Spinal cord (tissue), 10 donors: ENCODE data around the gene PGAP1. TPM values are rescaled to one million over a fixed set of nuclear protein-coding genes. Genes with fewer than 3 reads are reported as not detected.
A peak's percentile ranks its signal among the peaks of the same experiment; 100 is the strongest.

Experiments used
- DNase-seq, 6 donors: peaks; one replicate each; pipeline versions ENCODE4 v3.0.0 to v3.0.0-alpha.2; 2013 to 2015; ENCODE audit warnings: low spot score in 6 of 6, low read depth in 4 of 6
- H3K27ac ChIP-seq: one replicate; pipeline ENCODE4 v1.5.1; 2013; ENCODE audit warnings: low read depth, low read length, control low read depth
- H3K27me3 ChIP-seq: one replicate; pipeline ENCODE4 v1.6.1; 2013; ENCODE audit warnings: low read length; ENCODE audit not compliant: control insufficient read depth, insufficient read depth
- H3K36me3 ChIP-seq: one replicate; pipeline ENCODE4 v1.6.1; 2013; ENCODE audit warnings: low read length; ENCODE audit not compliant: control insufficient read depth, insufficient read depth
- H3K4me1 ChIP-seq: one replicate; pipeline ENCODE4 v1.6.1; 2013; ENCODE audit warnings: low read length; ENCODE audit not compliant: control insufficient read depth, insufficient read depth
- H3K4me3 ChIP-seq: one replicate; pipeline ENCODE4 v1.5.1; 2013; ENCODE audit warnings: low read depth, low read length, control low read depth
- H3K9me3 ChIP-seq: one replicate; pipeline ENCODE4 v1.6.1; 2013; ENCODE audit warnings: low read length; ENCODE audit not compliant: control insufficient read depth, insufficient read depth
- WGBS: methylation state at CpG from one replicate; pipeline ENCODE4 v1.1.5; 2013; ENCODE audit warnings: missing lambda C conversion rate; ENCODE audit not compliant: insufficient coverage; 5-methylcytosine and 5-hydroxymethylcytosine counted together
- long read RNA-seq, 4 donors: transcript quantifications; one replicate each; lab custom pipeline, GENCODE V29; 2026
- polyA plus RNA-seq, 2 donors: library from polyadenylated mRNA; unstranded; fragments of 120-200 nt; gene quantifications; one replicate each; pipeline ENCODE4 v1.2.1, GENCODE V29; 2013; ENCODE audit not compliant: insufficient read length in 2 of 2
- total RNA-seq, 2 donors: library from RNA; depleted of rRNA in 1 of 2; stranded (reverse); fragments of 120-200 nt in 1 of 2; fragments of >200 nt in 1 of 2; gene quantifications; one replicate each; pipeline versions ENCODE4 v1.2.3 to v1.2.4, GENCODE V29; 2013 to 2014
- donor health status: healthy.

Gene PGAP1
- 10 to 100 TPM; 23.0 to 82.4 TPM for total RNA-seq
- 10 to 100 TPM; 29.0 to 30.6 TPM for polyA plus RNA-seq
- long read RNA-seq, donor 1, full-length matches to known transcripts = 1 of 1 reads
- long read RNA-seq, donor 1, partial matches to known transcripts = 0 of 1 reads
- long read RNA-seq, donor 1, other reads (novel, unspliced or antisense) = 0 of 1 reads
- long read RNA-seq, donor 2 = 0 reads
- long read RNA-seq, donor 3, full-length matches to known transcripts = 1 of 1 reads
- long read RNA-seq, donor 3, partial matches to known transcripts = 0 of 1 reads
- long read RNA-seq, donor 3, other reads (novel, unspliced or antisense) = 0 of 1 reads
- long read RNA-seq, donor 4 = 0 reads

GRCh38 chr2:196926562-196927375 is at the start of gene PGAP1:
TSS of gene PGAP1 (minus strand) at chr2:196926707. CDS start at chr2:196926616, 91 bp downstream.
- 0% methylated on average over 59 of the region's 62 CpGs for WGBS
- H3K4me3 ChIP-seq = peak within 1 kb of the TSS; percentile 95
- peak; percentile 85 to 98 (median 93) for DNase-seq

GRCh38 chr2:196974970-196975369 is 48.5 kb upstream of the PGAP1 start:
- Histone ChIP-seq H3K4me3 (no peak overlapping the region), H3K27me3 (no peaks in the 10 kb centered on the region), H3K9me3 (no peaks in the 10 kb centered on the region), H3K27ac (no peak overlapping the region), H3K4me1 (no peaks in the 10 kb centered on the region), H3K36me3 (no peaks in the 10 kb centered on the region)
- no CpG with 5 or more reads among the region's 1 CpG for WGBS
- no peak for DNase-seq

More at GRCh38 chr2:196926562-196927375, at the start of gene PGAP1:
- no peaks in the 10 kb centered on the region for H3K9me3 ChIP-seq
- peaks cover 7% of the 10 kb centered on the region for H3K4me1 ChIP-seq
- peak within 1 kb of the TSS; percentile 98 for H3K27ac ChIP-seq
- H3K27me3 ChIP-seq = no peaks in the 10 kb centered on the region
- no peaks in the 10 kb centered on the region for H3K36me3 ChIP-seq

- no peak overlapping the region for H3K27ac ChIP-seq
- WGBS = 80% methylated on average over 1 of the region's 3 CpGs
These were observed 45.2 kb upstream of the PGAP1 start for GRCh38 chr2:196971574-196972279.

GRCh38 chr2:196970099-196970498 is 43.6 kb upstream of the PGAP1 start:
- no CpG with 5 or more reads among the region's 4 CpGs for WGBS
- Histone ChIP-seq H3K9me3 (no peaks in the 10 kb centered on the region), H3K4me3 (no peak overlapping the region), H3K27me3 (no peaks in the 10 kb centered on the region), H3K27ac (no peak overlapping the region), H3K36me3 (no peaks in the 10 kb centered on the region), H3K4me1 (no peaks in the 10 kb centered on the region)
- no peak for DNase-seq

More at GRCh38 chr2:196971574-196972279, 45.2 kb upstream of the PGAP1 start:
- no peak for DNase-seq
- H3K4me3 ChIP-seq = no peak overlapping the region
- H3K36me3 ChIP-seq = no peaks in the 10 kb centered on the region
- no peaks in the 10 kb centered on the region for H3K4me1 ChIP-seq
- H3K9me3 ChIP-seq = no peaks in the 10 kb centered on the region
- H3K27me3 ChIP-seq = no peaks in the 10 kb centered on the region

GRCh38 chr2:196968516-196968915 is 42.0 kb upstream of the PGAP1 start:
- no CpG with 5 or more reads among the region's 1 CpG for WGBS
- H3K36me3 ChIP-seq = no peaks in the 10 kb centered on the region
- no peaks in the 10 kb centered on the region for H3K9me3 ChIP-seq
- H3K4me1 ChIP-seq = no peaks in the 10 kb centered on the region
- H3K27me3 ChIP-seq = no peaks in the 10 kb centered on the region
- no peak overlapping the region for H3K4me3 ChIP-seq
- no peak overlapping the region for H3K27ac ChIP-seq
- DNase-seq = no peak

- WGBS = 100% methylated on average over 1 of the region's 3 CpGs
- H3K36me3 ChIP-seq = no peaks in the 10 kb centered on the region
- no peak for DNase-seq
- no peak overlapping the region for H3K4me3 ChIP-seq
- no peaks in the 10 kb centered on the region for H3K4me1 ChIP-seq
- no peaks in the 10 kb centered on the region for H3K27me3 ChIP-seq
- no peaks in the 10 kb centered on the region for H3K9me3 ChIP-seq
- H3K27ac ChIP-seq = no peak overlapping the region
These were observed 41.3 kb upstream of the PGAP1 start for GRCh38 chr2:196967775-196968174.

GRCh38 chr2:196967116-196967515 is 40.6 kb upstream of the PGAP1 start:
- H3K36me3 ChIP-seq = no peaks in the 10 kb centered on the region
- no peaks in the 10 kb centered on the region for H3K9me3 ChIP-seq
- H3K27ac ChIP-seq = no peak overlapping the region
- no peaks in the 10 kb centered on the region for H3K4me1 ChIP-seq
- H3K4me3 ChIP-seq = peak overlapping the region; percentile 11
- WGBS = 7% methylated on average over 3 of the region's 7 CpGs
- H3K27me3 ChIP-seq = no peaks in the 10 kb centered on the region
- peak in 2 of 6 donors; percentile 80 to 82 for DNase-seq

GRCh38 chr2:196966061-196966460 is 39.6 kb upstream of the PGAP1 start:
- Histone ChIP-seq H3K36me3 (no peaks in the 10 kb centered on the region), H3K4me3 (no peak overlapping the region), H3K9me3 (no peaks in the 10 kb centered on the region), H3K4me1 (no peaks in the 10 kb centered on the region), H3K27ac (no peak overlapping the region), H3K27me3 (no peaks in the 10 kb centered on the region)
- no CpG with 5 or more reads among the region's 3 CpGs for WGBS
- DNase-seq = no peak

GRCh38 chr2:196965651-196966050 is 39.1 kb upstream of the PGAP1 start:
- Histone ChIP-seq H3K9me3 (no peaks in the 10 kb centered on the region), H3K36me3 (no peaks in the 10 kb centered on the region), H3K4me1 (no peaks in the 10 kb centered on the region), H3K27me3 (no peaks in the 10 kb centered on the region), H3K4me3 (no peak overlapping the region), H3K27ac (no peak overlapping the region)
- WGBS = no CpG with 5 or more reads among the region's 4 CpGs
- peak in 1 of 6 donors; percentile 51 for DNase-seq
